ENCODE measurements around the gene NLRP12. TPM values are rescaled to one million over a fixed set of nuclear protein-coding genes. Genes with fewer than 3 reads are reported as not detected.
"Not testable (repeated sequence)": the region's sequence is repeated elsewhere in the genome, so short reads cannot be mapped to it uniquely, and the experiment has no call there.

NLRP12 gene
- total and polyA plus RNA-seq, 2 donors (not counting 1 experiment from before 2014, with no cell fraction given), result not detected

- H3K9me3 ChIP-seq (ENCODE audit: control insufficient read depth, insufficient read depth, low read depth, low read length), result no peaks in the 10 kb centered on the region
- H3K4me3 ChIP-seq (replicated peaks in 1 of 4; ENCODE audit: control extremely low read depth in 1 of 4, insufficient read depth in 1 of 4, low read depth in 3 of 4, low read length in 4 of 4), result no peak overlapping the region
- no peaks in the 10 kb centered on the region for H3K79me2 ChIP-seq (ENCODE audit: control insufficient read depth, insufficient read depth, low read length)
- DNase-seq (ENCODE audit: low read depth in 2 of 2), result peak; percentile 46 to 56
- no peak overlapping the region for H2AFZ ChIP-seq (ENCODE audit: low read length)
- no peak overlapping the region for H3K4me2 ChIP-seq (ENCODE audit: extremely low read depth, insufficient read depth, low read length)
- TF ChIP-seq CTCF (conservative IDR thresholded peaks at IDR 0.05 in 1 of 2, IDR thresholded peaks at IDR 0.05 in 1 of 2; ENCODE audit: low read depth in 1 of 2, low read length in 2 of 2) (peak; percentile 57 to 73), EZH2 (IDR thresholded peaks at IDR 0.05; ENCODE audit: low read length, missing control alignments) (no peak)
- H3K27me3 ChIP-seq (ENCODE audit: control insufficient read depth, insufficient read depth, low read length), result no peaks in the 10 kb centered on the region
- no peaks in the 10 kb centered on the region for H3K4me1 ChIP-seq (ENCODE audit: control insufficient read depth, extremely low read depth, insufficient read depth, low read length)
- no peaks in the 10 kb centered on the region for H4K20me1 ChIP-seq (ENCODE audit: control insufficient read depth, extremely low read depth, insufficient read depth, low read length)
- no peak overlapping the region for H3K9ac ChIP-seq (ENCODE audit: insufficient read depth, low read length)
- no peaks in the 10 kb centered on the region for H3K36me3 ChIP-seq (ENCODE audit: control insufficient read depth, insufficient read depth, low read length)
- H3K27ac ChIP-seq (ENCODE audit: insufficient read depth, low read length), result no peak overlapping the region
These were observed 51.2 kb downstream of the NLRP12 start for GRCh38 chr19:53772943-53773342.

- Histone ChIP-seq H3K36me3 (ENCODE audit: control insufficient read depth, insufficient read depth, low read length) (no peaks in the 10 kb centered on the region), H3K4me3 (replicated peaks in 1 of 4; ENCODE audit: control extremely low read depth in 1 of 4, insufficient read depth in 1 of 4, low read depth in 3 of 4, low read length in 4 of 4) (no peak overlapping the region), H3K9me3 (ENCODE audit: control insufficient read depth, insufficient read depth, low read depth, low read length) (no peaks in the 10 kb centered on the region), H3K4me1 (ENCODE audit: control insufficient read depth, extremely low read depth, insufficient read depth, low read length) (no peaks in the 10 kb centered on the region), H3K79me2 (ENCODE audit: control insufficient read depth, insufficient read depth, low read length) (no peaks in the 10 kb centered on the region), H3K4me2 (ENCODE audit: extremely low read depth, insufficient read depth, low read length) (no peak overlapping the region), H3K27me3 (ENCODE audit: control insufficient read depth, insufficient read depth, low read length) (no peaks in the 10 kb centered on the region), H3K27ac (ENCODE audit: insufficient read depth, low read length) (no peak overlapping the region), H3K9ac (ENCODE audit: insufficient read depth, low read length) (no peak overlapping the region), H2AFZ (ENCODE audit: low read length) (no peak overlapping the region), H4K20me1 (ENCODE audit: control insufficient read depth, extremely low read depth, insufficient read depth, low read length) (no peaks in the 10 kb centered on the region)
- TF ChIP-seq CTCF (conservative IDR thresholded peaks at IDR 0.05 in 1 of 2, IDR thresholded peaks at IDR 0.05 in 1 of 2; ENCODE audit: low read depth in 1 of 2, low read length in 2 of 2), result no peak
- no peak for TF ChIP-seq EZH2 (IDR thresholded peaks at IDR 0.05; ENCODE audit: low read length, missing control alignments)
- no peak for DNase-seq (ENCODE audit: low read depth in 2 of 2)
These were observed 53.0 kb downstream of the NLRP12 start for GRCh38 chr19:53771144-53771543.

- not testable (repeated sequence) for H3K27me3 ChIP-seq (ENCODE audit: control insufficient read depth, insufficient read depth, low read length); H3K27ac ChIP-seq (ENCODE audit: insufficient read depth, low read length); H3K36me3 ChIP-seq (ENCODE audit: control insufficient read depth, insufficient read depth, low read length); H3K9ac ChIP-seq (ENCODE audit: insufficient read depth, low read length); H3K4me3 ChIP-seq (replicated peaks in 1 of 4; ENCODE audit: control extremely low read depth in 1 of 4, insufficient read depth in 1 of 4, low read depth in 3 of 4, low read length in 4 of 4); DNase-seq (ENCODE audit: low read depth in 2 of 2); H3K79me2 ChIP-seq (ENCODE audit: control insufficient read depth, insufficient read depth, low read length); H4K20me1 ChIP-seq (ENCODE audit: control insufficient read depth, extremely low read depth, insufficient read depth, low read length); H3K4me2 ChIP-seq (ENCODE audit: extremely low read depth, insufficient read depth, low read length); H2AFZ ChIP-seq (ENCODE audit: low read length); H3K9me3 ChIP-seq (ENCODE audit: control insufficient read depth, insufficient read depth, low read depth, low read length); H3K4me1 ChIP-seq (ENCODE audit: control insufficient read depth, extremely low read depth, insufficient read depth, low read length)
These were observed 54.3 kb downstream of the NLRP12 start for GRCh38 chr19:53769696-53770309.
